HepG2 (cell line): ENCODE data around the gene SAC3D1. TPM values are rescaled to one million over a fixed set of nuclear protein-coding genes. Genes with fewer than 3 reads are reported as not detected.

Experiments
- ATAC-seq: fragments of 200-7000 bp; cut with Tn5 transposase; 3 replicates; pipeline ENCODE4 v1.9.1; 2020; ENCODE audit warnings: mild to moderate bottlenecking, moderate library complexity
- BruUV-seq: library from RNA; stranded (reverse); fragments of 400-500 nt; replicated peaks from 2 replicates; lab custom pipeline; 2021; lab: Mats Ljungman, UMichigan
- CTCF ChIA-PET: fragments of 300-600 bp; formaldehyde crosslinking; extraction: SDS; loops from one replicate; lab custom pipeline; 2021; ENCODE audit warnings: low total read pairs, inconsistent platforms, low intra/inter-chr PET ratio; lab: Yijun Ruan, JAX
- POLR2A ChIA-PET: fragments of 350-600 bp; sonication (Branson Sonifier 250); formaldehyde crosslinking; loops from one replicate; lab custom pipeline; 2020; ENCODE audit warnings: antibody characterized with exemption, inconsistent platforms; lab: Yijun Ruan, JAX
- DNase-seq: peaks from one replicate; pipeline ENCODE4 v3.0.0-alpha.2; 2015; ENCODE audit warnings: low spot score
- FAIRE-seq: peaks from 3 replicates; lab custom pipeline; 2011; peaks lifted over from hg19 to GRCh38; lab: Jason Lieb, UNC
- H2AFZ ChIP-seq: one replicate; pipeline ENCODE4 v1.6.1; 2011; ENCODE audit warnings: low read length, inconsistent platforms
- H3K27ac ChIP-seq: fragments of 300-600 bp; 3 replicates; pipeline ENCODE4 v1.8.0; 2011; ENCODE audit warnings: mixed run types, mild to moderate bottlenecking, mixed read lengths, low read length, inconsistent platforms; ENCODE audit not compliant: insufficient read depth; ENCODE audit errors: extremely low read length
- H3K27me3 ChIP-seq, 2 experiments: fragments of 200-600 bp in 1 of 2; 2 replicates in 1 of 2; 3 replicates in 1 of 2; pipeline versions ENCODE4 v1.6.0 to v1.8.0; 2011; ENCODE audit warnings: low read length in 2 of 2, mild to moderate bottlenecking in 2 of 2, moderate library complexity in 2 of 2, inconsistent platforms in 1 of 2; ENCODE audit not compliant: insufficient read depth in 2 of 2, control insufficient read depth in 1 of 2
- H3K36me3 ChIP-seq, 2 experiments: fragments of 200-600 bp in 1 of 2; replicated peaks in 1 of 2; 2 replicates in 1 of 2; 3 replicates in 1 of 2; pipeline versions ENCODE4 v1.5.1 to v1.8.0; 2011; ENCODE audit warnings: low read length in 2 of 2, inconsistent platforms in 1 of 2; ENCODE audit not compliant: insufficient read depth in 2 of 2, control insufficient read depth in 1 of 2
- H3K4me1 ChIP-seq: 2 replicates; pipeline ENCODE4 v1.5.1; 2012; ENCODE audit warnings: low read length, inconsistent platforms; ENCODE audit not compliant: insufficient read depth
- H3K4me2 ChIP-seq: 2 replicates; pipeline ENCODE4 v1.6.0; 2011; ENCODE audit warnings: low read depth, low read length, inconsistent platforms
- H3K4me3 ChIP-seq, 3 experiments: fragments of 200-600 bp in 1 of 3; sonication (generic), shearing (Covaris generic) in 1 of 3; replicated peaks in 1 of 3; 2 replicates each; pipeline ENCODE4 v1.5.1; 2011 to 2016; ENCODE audit warnings: low read length in 3 of 3, inconsistent platforms in 2 of 3, low read depth in 2 of 3, mild to moderate bottlenecking in 2 of 3, control low read depth in 1 of 3, mixed read lengths in 1 of 3; ENCODE audit not compliant: insufficient read depth in 1 of 3
- H3K79me2 ChIP-seq: one replicate; pipeline ENCODE4 v1.6.1; 2011; ENCODE audit warnings: low read length, inconsistent platforms; ENCODE audit not compliant: insufficient read depth
- H3K9ac ChIP-seq: 2 replicates; pipeline ENCODE4 v1.6.0; 2011; ENCODE audit warnings: mild to moderate bottlenecking, low read depth, low read length, inconsistent platforms; ENCODE audit not compliant: insufficient read depth
- H3K9me3 ChIP-seq: 2 replicates; pipeline ENCODE4 v1.5.1; 2012; ENCODE audit warnings: mild to moderate bottlenecking, low read length
- H4K20me1 ChIP-seq: 2 replicates; pipeline ENCODE4 v1.6.0; 2011; ENCODE audit warnings: inconsistent platforms, mild to moderate bottlenecking, low read length, moderate library complexity; ENCODE audit not compliant: insufficient read depth
- DR1 ChIP-seq: sonication (generic); formaldehyde crosslinking; IDR thresholded peaks from 2 replicates; pipeline ENCODE4 v1.8.0; 2021; ENCODE audit warnings: mild to moderate bottlenecking, missing genetic modification reagents, inconsistent platforms
- DZIP1 ChIP-seq: sonication (generic); formaldehyde crosslinking; IDR thresholded peaks from 2 replicates; pipeline ENCODE4 v1.5.0; 2020; ENCODE audit warnings: mild to moderate bottlenecking, missing genetic modification reagents
- FOXP1 ChIP-seq, 2 experiments: fragments of 450-650 bp in 1 of 2; IDR thresholded peaks; 2 replicates each; pipeline ENCODE4 v1.6.1; 2017 to 2018; ENCODE audit warnings: antibody characterized with exemption in 1 of 2
- HDAC6 ChIP-seq: fragments of 200-600 bp; sonication (generic); IDR thresholded peaks from 2 replicates; pipeline ENCODE4 v1.7.0; 2017; ENCODE audit warnings: mild to moderate bottlenecking, antibody characterized with exemption, low read length, low read depth
- IRX3 ChIP-seq: sonication (generic); formaldehyde crosslinking; IDR thresholded peaks from 2 replicates; pipeline ENCODE4 v1.8.1; 2023; ENCODE audit warnings: mild to moderate bottlenecking, low read depth, missing genetic modification reagents, borderline replicate concordance
- SMARCC2 ChIP-seq: fragments of 450-650 bp; IDR thresholded peaks from 2 replicates; pipeline ENCODE4 v1.6.1; 2017; ENCODE audit warnings: antibody characterized with exemption, mild to moderate bottlenecking
- TCF7 ChIP-seq: sonication (generic); IDR thresholded peaks from 2 replicates; pipeline ENCODE4 v1.6.1; 2016; ENCODE audit warnings: antibody characterized with exemption, low read depth
- ZNF124 ChIP-seq: sonication (generic); formaldehyde crosslinking; IDR thresholded peaks from 2 replicates; pipeline ENCODE4 v1.4.0; 2020; ENCODE audit warnings: missing genetic modification reagents
- ZNF644 ChIP-seq: IDR thresholded peaks from 2 replicates; pipeline ENCODE4 v1.6.1; 2016; ENCODE audit warnings: low read depth
- WGBS: methylation state at CpG from one replicate; pipeline ENCODE4 v1.1.6; 2017; ENCODE audit warnings: low lambda C conversion rate; 5-methylcytosine and 5-hydroxymethylcytosine counted together
- in situ Hi-C: cut with HindIII; loops from 2 replicates; pipeline ENCODE4 v1.10.0; 2017; ENCODE audit warnings: low pct_unique_long_range_greater_than_20kb; ENCODE audit not compliant: extremely low pct_ligation_motif_present
- intact Hi-C: fragments of 100-400 bp; cut with micrococcal nuclease; formaldehyde crosslinking; loops from one replicate; pipeline ENCODE4 v1.10.0; 2022; ENCODE audit not compliant: unreplicated experiment
- polyA plus RNA-seq, 8 experiments: library from polyadenylated mRNA; depleted of rRNA in 3 of 8; stranded (reverse) in 7 of 8; unstranded in 1 of 8; fragments of >200 nt; fragmentation: Illumina TruSeq in 4 of 8; extraction: Trizol in 4 of 8; gene quantifications; 2 replicates each; pipeline versions ENCODE4 v1.2.1 to v1.2.3, GENCODE V29; 2011 to 2016; ENCODE audit warnings: low read depth in 4 of 8, missing spikeins in 1 of 8, mixed read lengths in 1 of 8; ENCODE audit not compliant: insufficient read depth in 1 of 8
- total RNA-seq, 5 experiments: library from RNA; depleted of rRNA; stranded (reverse); fragments of >200 nt; fragmentation: Illumina TruSeq; extraction: Trizol; gene quantifications; 2 replicates each; pipeline ENCODE4 v1.2.3, GENCODE V29; 2016; ENCODE audit warnings: low read depth in 1 of 5

SAC3D1 gene
- total and polyA plus RNA-seq, 2 of the 13 experiments (the other 11 are each of a cell fraction or from before 2014, with no cell fraction given), result 7.4 to 36.3 TPM

GRCh38 chr11:65021003-65021402 is 20.0 kb upstream of the SAC3D1 start:
- in situ Hi-C loops, result no loop called here
- no peak for DNase-seq
- H3K4me3 ChIP-seq, result no peak overlapping the region
- no TSS peak for BruUV-seq
- intact Hi-C loops, result no loop called here
- no peaks in the 10 kb centered on the region for H3K9me3 ChIP-seq
- peaks cover 71% of the 10 kb centered on the region for H3K4me1 ChIP-seq
- H4K20me1 ChIP-seq, result no peaks in the 10 kb centered on the region
- no peak overlapping the region for H3K9ac ChIP-seq
- ChIA-PET POLR2A (no interaction called here), CTCF (no interaction called here)
- TF ChIP-seq HDAC6, result no peak
- TF ChIP-seq DZIP1 (CRISPR knock-in tag), result no peak
- no peak for TF ChIP-seq ZNF124
- H3K79me2 ChIP-seq, result no peaks in the 10 kb centered on the region
- H3K27ac ChIP-seq, result no peak overlapping the region
- no peaks in the 10 kb centered on the region for H3K36me3 ChIP-seq
- H2AFZ ChIP-seq, result no peak overlapping the region
- no peaks in the 10 kb centered on the region for H3K27me3 ChIP-seq
- no peak for ATAC-seq
- no peak overlapping the region for H3K4me2 ChIP-seq
- no peak for FAIRE-seq
- WGBS, result 74% methylated on average over 3 of the region's 3 CpGs

GRCh38 chr11:65021509-65021908 is 19.5 kb upstream of the SAC3D1 start:
- H3K9ac ChIP-seq, result no peak overlapping the region
- WGBS, result 100% methylated on average over 6 of the region's 11 CpGs
- ChIA-PET CTCF (no interaction called here), POLR2A (interaction anchor here (1.4 kb wide), 1 partner anchor 19 kb away, joined by 4 read pairs; the partner anchor contains the start of gene SAC3D1)
- no peaks in the 10 kb centered on the region for H3K27me3 ChIP-seq
- no peak overlapping the region for H3K27ac ChIP-seq
- ATAC-seq (no peak), FAIRE-seq (no peak), DNase-seq (no peak)
- no peaks in the 10 kb centered on the region for H3K9me3 ChIP-seq
- H3K4me2 ChIP-seq, result no peak overlapping the region
- no peak overlapping the region for H3K4me3 ChIP-seq
- no peak overlapping the region for H2AFZ ChIP-seq
- peaks cover 69% of the 10 kb centered on the region for H3K4me1 ChIP-seq
- no peaks in the 10 kb centered on the region for H4K20me1 ChIP-seq
- intact Hi-C loops (no loop called here), in situ Hi-C loops (no loop called here)
- H3K36me3 ChIP-seq, result no peaks in the 10 kb centered on the region
- no peaks in the 10 kb centered on the region for H3K79me2 ChIP-seq
- no TSS peak for BruUV-seq
- no peak for TF ChIP-seq DR1
- no peak for TF ChIP-seq IRX3 (CRISPR knock-in tag)
- no peak for TF ChIP-seq TCF7
- no peak for TF ChIP-seq FOXP1 (IDR thresholded peaks at IDR 0.05)
- TF ChIP-seq FOXP1 (CRISPR knock-in tag; IDR thresholded peaks at IDR 0.05), result no peak
- no peak for TF ChIP-seq ZNF644 (CRISPR knock-in tag)
- TF ChIP-seq SMARCC2, result no peak
